GM21737 (cell line): ENCODE measurements around the gene FAM131B.
A peak's percentile ranks its signal among the peaks of the same experiment; 100 is the strongest.

ENCODE experiments used
- ATAC-seq: cut with Tn5 transposase; IDR thresholded peaks from one replicate; pipeline ENCODE4 v1.9.1; 2021; ENCODE audit warnings: mild to moderate bottlenecking, moderate library complexity; ENCODE audit not compliant: unreplicated experiment

The FAM131B gene

GRCh38 chr7:143360788-143361551, 1.5 kb downstream of the FAM131B start:
- ATAC-seq: no peak

DNA sequence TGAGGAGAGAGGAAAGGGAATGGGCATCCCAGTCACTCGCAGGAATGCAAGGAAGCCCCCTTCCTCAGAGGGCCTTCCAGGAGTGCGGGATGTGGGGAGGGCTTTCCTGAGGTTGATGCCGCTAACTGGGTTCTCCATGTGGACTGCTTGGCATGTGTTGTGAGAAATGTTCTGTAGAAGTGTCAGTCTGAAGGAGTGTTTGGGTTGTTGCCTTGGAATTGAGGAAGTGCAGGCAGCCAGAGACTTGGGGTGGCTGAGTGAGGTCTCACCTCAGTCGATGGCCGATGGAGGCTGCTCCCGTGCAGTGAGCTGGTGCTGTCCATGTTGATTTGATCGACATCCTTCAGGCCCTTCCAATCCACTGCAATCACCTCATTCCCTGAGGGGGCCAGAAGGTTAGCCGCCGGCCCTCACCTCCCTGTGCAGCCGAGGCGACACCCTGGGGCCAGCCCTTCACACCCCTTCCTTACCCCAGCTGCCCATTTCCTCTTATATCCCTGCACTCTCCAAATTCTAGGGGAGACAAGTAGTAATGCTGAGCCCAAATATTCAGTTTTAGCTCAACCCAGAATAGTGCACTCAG, 2.7 kb downstream of the FAM131B start:
- ATAC-seq: no peak

DNA sequence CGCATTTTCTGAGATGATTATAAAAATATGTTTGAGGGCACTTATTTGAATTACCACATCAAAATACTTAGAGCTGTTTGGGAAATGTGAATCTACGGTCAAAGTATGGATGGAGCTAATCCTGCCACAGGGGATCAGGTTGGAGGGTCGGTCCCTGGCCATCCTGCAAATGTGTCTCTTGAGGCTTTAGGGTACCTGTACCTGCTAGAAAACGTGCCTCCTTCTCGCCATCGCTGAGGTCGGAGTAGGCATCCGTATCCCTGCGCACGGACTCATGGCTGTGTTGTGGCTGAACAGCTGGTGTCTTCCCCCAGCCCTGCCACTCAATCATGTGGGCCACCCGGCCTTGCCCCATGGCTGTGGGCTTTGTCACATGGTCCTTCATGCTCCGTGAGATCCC, 3.9 kb downstream of the FAM131B start:
- no peak for ATAC-seq

- no peak for ATAC-seq
These were observed 6.0 kb downstream of the FAM131B start for GRCh38 chr7:143356414-143357050.

DNA sequence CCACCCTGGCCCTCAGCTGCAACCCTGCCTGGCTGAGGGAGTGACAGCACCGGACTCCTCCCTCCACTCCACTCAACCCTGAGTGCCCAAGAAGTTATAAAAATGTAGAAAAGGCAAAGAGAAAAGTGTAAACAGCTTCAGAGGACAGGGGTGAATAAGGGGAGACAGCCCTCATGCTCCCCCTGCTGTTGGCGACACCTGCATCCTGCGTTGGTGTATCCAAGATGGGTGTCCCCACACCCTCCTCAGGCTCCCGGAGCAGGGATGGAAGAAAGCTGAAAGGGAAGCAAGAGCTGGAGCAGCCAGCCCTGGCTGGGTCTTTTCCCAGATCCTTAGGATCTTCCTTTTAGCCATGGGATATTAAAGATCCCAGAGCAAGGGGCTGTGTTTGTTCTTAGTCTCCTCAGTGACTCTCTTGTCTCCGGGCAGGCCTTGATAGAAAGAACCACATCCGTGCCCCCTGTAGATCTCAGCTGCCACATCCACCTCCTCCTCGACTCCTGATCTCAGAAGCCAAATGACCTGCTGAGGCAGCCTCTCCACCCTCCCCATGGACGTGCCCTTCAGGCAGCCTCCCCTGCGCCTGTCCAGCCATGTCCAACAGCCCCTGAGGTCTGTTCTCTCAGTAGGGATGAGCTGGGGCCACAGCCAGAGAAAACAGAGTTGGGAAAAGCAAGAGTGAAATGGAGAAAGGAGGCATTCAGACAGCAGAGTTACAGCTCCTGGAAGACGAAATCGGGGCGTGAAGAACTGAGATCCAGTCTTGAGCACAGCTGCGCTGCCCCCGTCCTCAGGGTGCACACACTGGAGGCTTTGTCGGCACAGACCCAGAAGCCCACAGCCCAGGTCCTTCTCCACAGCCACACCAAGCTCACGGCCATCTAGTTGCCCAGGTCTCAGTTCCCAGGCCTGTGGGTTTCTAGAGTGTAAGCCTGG, 6.8 kb downstream of the FAM131B start:
- no peak for ATAC-seq

GRCh38 chr7:143354965-143355364, 7.5 kb downstream of the FAM131B start:
- ATAC-seq: no peak

- ATAC-seq: no peak
These were observed 8.1 kb downstream of the FAM131B start for GRCh38 chr7:143354376-143354775.

DNA sequence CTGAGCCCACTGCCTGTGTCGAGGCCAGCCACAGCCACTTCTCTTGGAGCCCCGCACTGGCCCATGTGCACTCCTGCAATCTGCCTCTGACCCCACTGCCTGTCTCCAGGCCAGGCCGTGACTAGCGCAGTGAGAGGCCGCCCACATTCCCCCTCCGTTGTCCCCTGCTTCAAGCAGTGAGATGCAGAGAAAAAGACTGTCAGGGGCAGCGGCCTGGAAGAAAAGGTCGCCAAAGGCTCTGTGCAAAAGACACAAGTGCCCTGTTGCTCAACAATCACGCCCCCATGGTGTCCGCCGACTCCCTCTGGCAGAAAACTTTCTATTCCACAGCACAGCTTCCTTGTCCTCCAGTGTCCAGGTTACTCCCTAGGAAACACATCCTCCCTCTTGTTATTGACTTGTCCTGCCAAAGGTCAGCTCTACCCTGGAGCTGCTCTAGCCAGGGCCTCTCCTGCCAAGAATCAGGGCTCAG, 9.9 kb downstream of the FAM131B start:
- no peak for ATAC-seq

DNA sequence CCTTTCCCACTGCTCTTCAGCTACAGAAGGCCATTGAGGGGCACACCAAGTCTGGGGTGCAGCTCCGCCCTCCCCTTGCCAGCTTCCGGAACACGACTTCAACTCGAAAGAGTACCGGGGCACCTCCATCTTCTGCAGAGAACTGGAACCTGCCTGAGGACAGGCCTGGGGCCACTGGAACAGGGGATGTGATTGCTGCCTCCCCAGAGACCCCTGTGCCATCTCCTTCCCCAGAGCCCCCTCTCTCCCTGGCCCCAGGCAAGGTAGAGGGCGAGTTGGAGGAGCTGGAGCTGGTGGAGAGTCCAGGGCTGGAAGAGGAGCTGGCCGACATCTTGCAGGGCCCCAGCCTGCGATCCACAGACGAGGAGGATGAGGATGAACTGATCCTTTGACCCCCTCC, 10.9 kb downstream of the FAM131B start:
- no peak for ATAC-seq

- ATAC-seq: no peak
These were observed 11.5 kb downstream of the FAM131B start for GRCh38 chr7:143351060-143351459.

- no peak for ATAC-seq
These were observed 14.6 kb downstream of the FAM131B start for GRCh38 chr7:143347950-143348349.

GRCh38 chr7:143346018-143346417, 16.5 kb downstream of the FAM131B start:
- ATAC-seq: no peak

- ATAC-seq: peak; percentile 83
These were observed 17.0 kb downstream of the FAM131B start for GRCh38 chr7:143345428-143345900.

- no peak for ATAC-seq
These were observed 18.9 kb downstream of the FAM131B start for GRCh38 chr7:143343596-143343995.

DNA sequence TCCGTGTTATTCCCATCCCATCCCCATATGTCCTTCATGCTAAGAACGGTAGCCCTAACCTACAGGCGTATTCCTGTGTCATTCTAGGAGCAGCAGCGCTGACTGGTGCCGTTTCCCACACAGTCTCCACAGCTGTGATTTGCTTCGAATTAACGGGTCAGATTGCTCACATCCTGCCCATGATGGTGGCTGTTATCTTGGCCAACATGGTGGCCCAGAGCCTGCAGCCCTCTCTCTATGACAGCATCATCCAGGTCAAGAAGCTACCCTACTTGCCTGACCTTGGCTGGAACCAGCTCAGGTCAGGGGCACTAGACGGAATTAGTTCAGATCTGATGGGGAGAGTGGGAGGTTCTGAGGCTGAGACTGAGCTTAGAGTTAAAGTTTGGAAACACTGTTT, 20.7 kb downstream of the FAM131B start:
- ATAC-seq: no peak

- no peak for ATAC-seq
These were observed 25.3 kb downstream of the FAM131B start for GRCh38 chr7:143337216-143337615.

GRCh38 chr7:143334244-143334643, 28.3 kb downstream of the FAM131B start:
- no peak for ATAC-seq

DNA sequence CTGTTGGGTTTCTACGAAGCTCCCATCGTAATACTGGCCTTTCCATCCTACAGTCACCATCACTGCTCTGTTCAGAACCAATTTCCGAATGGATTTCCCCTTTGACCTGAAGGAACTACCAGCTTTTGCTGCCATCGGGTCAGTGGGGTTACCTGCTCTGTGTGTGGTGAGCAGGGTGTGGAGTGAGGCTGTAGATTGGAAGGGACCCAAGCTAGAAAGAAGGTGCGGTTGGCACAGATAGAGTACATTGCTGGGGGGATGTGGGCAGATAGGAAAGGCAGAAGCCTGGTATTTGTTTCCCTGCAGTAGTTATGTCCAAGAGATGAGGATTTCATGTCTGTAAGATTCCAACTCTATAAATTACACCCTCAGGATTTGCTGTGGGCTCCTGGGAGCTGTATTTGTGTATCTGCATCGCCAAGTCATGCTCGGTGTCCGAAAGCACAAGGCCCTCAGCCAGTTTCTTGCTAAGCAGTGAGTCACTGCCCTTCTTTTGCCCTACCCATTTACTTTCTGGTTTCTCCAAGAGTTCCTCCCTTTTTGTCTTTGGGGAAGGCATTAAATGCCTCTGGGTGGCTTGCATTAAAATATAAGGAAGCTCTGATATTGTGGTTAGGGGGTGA, 31.2 kb downstream of the FAM131B start:
- ATAC-seq: no peak

GRCh38 chr7:143329471-143330170, 32.9 kb downstream of the FAM131B start:
- ATAC-seq: no peak

GRCh38 chr7:143327903-143328302, 34.6 kb downstream of the FAM131B start:
- ATAC-seq: no peak
